Stimulated activated CD4-positive, alpha-beta T cell treated with anti-CD3 and anti-CD28 coated beads, Interleukin-12 subunit alpha, Interleukin-12 subunit beta, amount 100 ng/mL, for 24 hours (primary cell): ENCODE results near the gene C2orf42.
"Not testable (repeated sequence)": the region's sequence is repeated elsewhere in the genome, so short reads cannot be mapped to it uniquely, and the experiment has no call there.

ENCODE experiments used
- DNase-seq, 2 experiments: peaks; one replicate each; pipeline ENCODE4 v3.0.0-alpha.2; 2020; ENCODE audit warnings: low read depth in 2 of 2

C2orf42 gene

GRCh38 chr2:70132244-70133126 is 58.3 kb downstream of the C2orf42 start:
- DNase-seq: no peak

GRCh38 chr2:70131344-70132143 is 59.3 kb downstream of the C2orf42 start:
- not testable (repeated sequence) for DNase-seq

GRCh38 chr2:70128005-70128404 is 62.8 kb downstream of the C2orf42 start:
- no peak for DNase-seq

- no peak for DNase-seq
Measured at GRCh38 chr2:70126413-70126812, 64.4 kb downstream of the C2orf42 start.

GRCh38 chr2:70125498-70125898 is 65.3 kb downstream of the C2orf42 start:
- no peak for DNase-seq

GRCh38 chr2:70124983-70125480 is 65.8 kb downstream of the C2orf42 start:
- DNase-seq: peak; percentile 43 to 46

- DNase-seq: no peak
Measured at GRCh38 chr2:70123829-70124116, 67.0 kb downstream of the C2orf42 start.

- no peak for DNase-seq
Measured at GRCh38 chr2:70123051-70123828, 67.6 kb downstream of the C2orf42 start.

GRCh38 chr2:70122470-70122869 is 68.3 kb downstream of the C2orf42 start:
- DNase-seq: no peak

- no peak for DNase-seq
Measured at GRCh38 chr2:70121627-70122372, 69.0 kb downstream of the C2orf42 start.

GRCh38 chr2:70118798-70119454 is 71.9 kb downstream of the C2orf42 start:
- no peak for DNase-seq

- no peak for DNase-seq
Measured at GRCh38 chr2:70116936-70117552, 73.8 kb downstream of the C2orf42 start.

- DNase-seq: no peak
Measured at GRCh38 chr2:70115646-70116442, 75.0 kb downstream of the C2orf42 start.

GRCh38 chr2:70113359-70114070 is 77.3 kb downstream of the C2orf42 start:
- DNase-seq: no peak

- DNase-seq: no peak
Measured at GRCh38 chr2:70111752-70112591, 78.8 kb downstream of the C2orf42 start.

GRCh38 chr2:70110397-70110796 is 80.4 kb downstream of the C2orf42 start:
- not testable (repeated sequence) for DNase-seq

GRCh38 chr2:70106138-70106537 is 84.7 kb downstream of the C2orf42 start:
- not testable (repeated sequence) for DNase-seq
